Astrocyte (in vitro differentiated cells and primary cell): ENCODE data around the gene CREBL2. TPM values are rescaled to one million over a fixed set of nuclear protein-coding genes. Genes with fewer than 3 reads are reported as not detected.
"Not testable (repeated sequence)": the region's sequence is repeated elsewhere in the genome, so short reads cannot be mapped to it uniquely, and the experiment has no call there.

Experiments
- DNase-seq: peaks from one replicate; pipeline ENCODE4 v3.0.0-alpha.2; 2010; ENCODE audit warnings: low read depth
- FAIRE-seq: peaks from 2 replicates; lab custom pipeline; 2011; peaks lifted over from hg19 to GRCh38; lab: Jason Lieb, UNC
- H2AFZ ChIP-seq: 2 replicates; pipeline ENCODE4 v1.6.0; 2012; ENCODE audit warnings: low read depth, low read length, inconsistent platforms
- H3K27ac ChIP-seq: 2 replicates; pipeline ENCODE4 v1.5.1; 2011; ENCODE audit warnings: low read depth, low read length, inconsistent platforms
- H3K27me3 ChIP-seq: 2 replicates; pipeline ENCODE4 v1.6.0; 2011; ENCODE audit warnings: low read length, inconsistent platforms; ENCODE audit not compliant: insufficient read depth
- H3K36me3 ChIP-seq: 2 replicates; pipeline ENCODE4 v1.5.1; 2011; ENCODE audit warnings: low read length, inconsistent platforms; ENCODE audit not compliant: insufficient read depth
- H3K4me1 ChIP-seq: 2 replicates; pipeline ENCODE4 v1.5.1; 2011; ENCODE audit warnings: low read length, inconsistent platforms; ENCODE audit not compliant: insufficient read depth
- H3K4me2 ChIP-seq: 2 replicates; pipeline ENCODE4 v1.6.0; 2012; ENCODE audit warnings: low read length, inconsistent platforms
- H3K4me3 ChIP-seq: 2 replicates; pipeline ENCODE4 v1.5.1; 2011; ENCODE audit warnings: low read depth, mild to moderate bottlenecking, low read length, inconsistent platforms; ENCODE audit not compliant: insufficient read depth
- H3K79me2 ChIP-seq: 2 replicates; pipeline ENCODE4 v1.6.0; 2012; ENCODE audit warnings: mild to moderate bottlenecking, low read length, inconsistent platforms; ENCODE audit not compliant: insufficient read depth
- H3K9ac ChIP-seq: 2 replicates; pipeline ENCODE4 v1.6.0; 2012; ENCODE audit warnings: mild to moderate bottlenecking, low read length, inconsistent platforms
- H3K9me3 ChIP-seq: 2 replicates; pipeline ENCODE4 v1.5.1; 2012; ENCODE audit warnings: low read depth, mild to moderate bottlenecking, low read length, inconsistent platforms; ENCODE audit not compliant: insufficient read depth
- H4K20me1 ChIP-seq: 2 replicates; pipeline ENCODE4 v1.6.0; 2012; ENCODE audit warnings: low read length, inconsistent platforms; ENCODE audit not compliant: insufficient read depth
- H3K27ac Mint-ChIP-seq: one replicate; pipeline ENCODE4 v1.8.0; 2021; ENCODE audit warnings: mild to moderate bottlenecking, mixed read lengths; ENCODE audit not compliant: unreplicated experiment
- H3K27me3 Mint-ChIP-seq: one replicate; pipeline ENCODE4 v1.8.0; 2021; ENCODE audit warnings: low read depth, mixed read lengths; ENCODE audit not compliant: unreplicated experiment
- H3K36me3 Mint-ChIP-seq: one replicate; pipeline ENCODE4 v1.8.0; 2021; ENCODE audit warnings: low read depth, mixed read lengths; ENCODE audit not compliant: unreplicated experiment
- H3K4me1 Mint-ChIP-seq: one replicate; pipeline ENCODE4 v1.8.0; 2021; ENCODE audit warnings: low read depth, mixed read lengths; ENCODE audit not compliant: unreplicated experiment
- H3K4me3 Mint-ChIP-seq: one replicate; pipeline ENCODE4 v1.8.0; 2021; ENCODE audit warnings: mild to moderate bottlenecking, moderate library complexity, mixed read lengths; ENCODE audit not compliant: unreplicated experiment
- H3K9me3 Mint-ChIP-seq: one replicate; pipeline ENCODE4 v1.8.0; 2021; ENCODE audit warnings: mild to moderate bottlenecking, mixed read lengths; ENCODE audit not compliant: unreplicated experiment
- CTCF ChIP-seq: IDR thresholded peaks from 2 replicates; pipeline ENCODE4 v1.5.1; 2011; ENCODE audit warnings: low read depth, mild to moderate bottlenecking, inconsistent platforms, low read length, moderate library complexity; ENCODE audit not compliant: insufficient read depth
- EZH2 ChIP-seq: IDR thresholded peaks from 2 replicates; pipeline ENCODE4 v1.6.1; 2012; ENCODE audit warnings: mild to moderate bottlenecking, low read length, inconsistent platforms; ENCODE audit not compliant: insufficient read depth
- total RNA-seq: library from RNA; stranded (reverse); gene quantifications from 2 replicates; pipeline ENCODE4 v1.2.1, GENCODE V29; 2021

CREBL2 gene
- total RNA-seq, 1 donor from 2014 or later, result 14.8 TPM

GRCh38 chr12:12572659-12573058 lies 39.0 kb upstream of the CREBL2 start:
- no peak overlapping the region for H3K27ac Mint-ChIP-seq
- H3K4me3 Mint-ChIP-seq, result no peak overlapping the region
- Histone ChIP-seq H3K79me2 (no peaks in the 10 kb centered on the region), H4K20me1 (no peaks in the 10 kb centered on the region), H3K27ac (no peak overlapping the region), H3K36me3 (no peaks in the 10 kb centered on the region), H2AFZ (no peak overlapping the region), H3K27me3 (no peaks in the 10 kb centered on the region), H3K9me3 (no peaks in the 10 kb centered on the region), H3K4me1 (no peaks in the 10 kb centered on the region), H3K9ac (no peak overlapping the region), H3K4me3 (no peak overlapping the region), H3K4me2 (no peak overlapping the region)
- no peak for TF ChIP-seq CTCF
- no peak for TF ChIP-seq EZH2
- no peak for FAIRE-seq
- no peak for DNase-seq
- H3K27me3 Mint-ChIP-seq, result no peaks in the 10 kb centered on the region
- peaks cover 2% of the 10 kb centered on the region for H3K4me1 Mint-ChIP-seq
- no peaks in the 10 kb centered on the region for H3K36me3 Mint-ChIP-seq
- H3K9me3 Mint-ChIP-seq, result peaks cover 1% of the 10 kb centered on the region

- Histone ChIP-seq H2AFZ (no peak overlapping the region), H3K4me3 (no peak overlapping the region), H3K27me3 (no peaks in the 10 kb centered on the region), H3K9me3 (no peaks in the 10 kb centered on the region), H3K36me3 (no peaks in the 10 kb centered on the region), H3K27ac (no peak overlapping the region), H4K20me1 (no peaks in the 10 kb centered on the region), H3K4me1 (no peaks in the 10 kb centered on the region), H3K79me2 (no peaks in the 10 kb centered on the region), H3K4me2 (no peak overlapping the region), H3K9ac (no peak overlapping the region)
- no peaks in the 10 kb centered on the region for H3K27me3 Mint-ChIP-seq
- TF ChIP-seq EZH2 (no peak), CTCF (no peak)
- H3K9me3 Mint-ChIP-seq, result peaks cover 2% of the 10 kb centered on the region
- DNase-seq (no peak), FAIRE-seq (no peak)
- H3K36me3 Mint-ChIP-seq, result no peaks in the 10 kb centered on the region
- peaks cover 2% of the 10 kb centered on the region for H3K4me1 Mint-ChIP-seq
- H3K27ac Mint-ChIP-seq, result no peak overlapping the region
- no peak overlapping the region for H3K4me3 Mint-ChIP-seq
Observed at GRCh38 chr12:12577786-12578185, 33.9 kb upstream of the CREBL2 start.

- H4K20me1 ChIP-seq, H3K27me3 Mint-ChIP-seq, DNase-seq, H3K4me1 Mint-ChIP-seq, H3K27ac Mint-ChIP-seq, H3K4me3 ChIP-seq, H3K27me3 ChIP-seq, H3K79me2 ChIP-seq, H3K9ac ChIP-seq, H3K27ac ChIP-seq, H3K4me1 ChIP-seq, FAIRE-seq, H3K4me3 Mint-ChIP-seq, H3K36me3 ChIP-seq, H3K36me3 Mint-ChIP-seq, H3K9me3 ChIP-seq, H2AFZ ChIP-seq, H3K4me2 ChIP-seq, H3K9me3 Mint-ChIP-seq: not testable (repeated sequence)
Observed at GRCh38 chr12:12580716-12581115, 31.0 kb upstream of the CREBL2 start.
